ENCODE measurements around the gene PLAC8.

Gene PLAC8, protein sequence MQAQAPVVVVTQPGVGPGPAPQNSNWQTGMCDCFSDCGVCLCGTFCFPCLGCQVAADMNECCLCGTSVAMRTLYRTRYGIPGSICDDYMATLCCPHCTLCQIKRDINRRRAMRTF

DNA sequence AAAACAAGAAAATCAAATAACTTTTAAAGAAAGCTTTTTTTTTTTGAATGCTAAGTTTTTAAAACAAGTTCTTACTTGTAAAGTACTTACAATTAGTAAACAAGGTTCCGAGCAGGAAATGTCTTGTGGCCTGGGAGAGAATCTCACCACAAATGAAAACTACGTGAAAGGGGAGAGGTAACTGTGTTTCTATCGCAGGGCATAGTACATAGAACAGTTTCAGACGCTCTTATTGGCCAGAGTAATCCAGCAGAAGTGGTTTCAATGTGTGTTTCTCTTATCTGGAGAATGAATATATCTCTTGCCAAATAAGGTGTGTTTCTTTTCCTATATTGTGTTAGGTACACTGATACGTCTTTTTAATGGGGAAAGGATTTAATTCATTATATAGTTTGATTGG is at the start of gene PLAC8:
TSS of gene PLAC8 (minus strand) at position 154 of the 400 bp plus-strand sequence. CDS start 6,808 bp downstream, outside the sequence.
- DNase-seq (ENCODE audit: low read depth), result no peak

DNA sequence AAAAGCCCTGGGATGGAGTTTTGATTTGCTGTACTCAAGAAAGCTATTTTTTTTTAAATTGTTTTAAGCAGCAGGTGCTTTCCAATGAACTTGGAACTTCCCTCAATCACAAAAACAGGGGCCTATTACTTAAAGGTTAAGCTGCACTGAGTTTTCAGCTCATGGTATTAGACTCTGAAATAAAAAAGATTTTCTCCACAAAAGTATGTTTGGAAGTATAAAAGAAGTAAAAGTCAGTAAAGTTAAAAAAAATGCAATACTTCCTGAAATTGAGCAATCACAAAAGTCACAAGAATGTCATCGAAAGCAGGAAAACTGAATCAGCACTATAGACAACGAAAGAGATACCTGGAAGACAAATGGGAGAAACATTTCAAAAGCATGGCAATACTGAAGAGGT is 38.9 kb upstream of the PLAC8 start:
- DNase-seq (ENCODE audit: low read depth), result no peak

DNA sequence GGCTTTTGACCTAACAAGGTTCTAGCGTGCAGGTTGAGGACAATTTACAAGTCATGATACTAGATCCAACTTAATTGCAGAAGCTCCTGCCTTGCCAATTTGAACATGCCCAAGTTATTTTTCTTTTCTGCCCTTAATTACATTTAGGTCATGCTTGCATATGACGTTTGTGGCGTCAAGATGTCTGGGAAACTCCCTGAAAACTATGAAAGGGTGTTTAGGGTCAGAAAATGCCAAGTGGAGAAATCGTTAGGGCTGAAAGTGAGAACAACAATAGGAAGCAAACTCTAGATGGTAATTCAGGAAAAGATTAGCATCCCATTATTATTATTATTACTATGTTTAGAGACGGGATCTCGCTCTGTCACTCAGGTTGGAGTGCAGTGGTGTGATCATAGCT is 38.2 kb upstream of the PLAC8 start:
- no peak for DNase-seq (ENCODE audit: low read depth)

- DNase-seq (ENCODE audit: low read depth), result no peak
Observed at GRCh38 chr4:83151651-83152050, 37.1 kb upstream of the PLAC8 start.

- DNase-seq (ENCODE audit: low read depth), result no peak
Observed at GRCh38 chr4:83150653-83151330, 36.3 kb upstream of the PLAC8 start.

DNA sequence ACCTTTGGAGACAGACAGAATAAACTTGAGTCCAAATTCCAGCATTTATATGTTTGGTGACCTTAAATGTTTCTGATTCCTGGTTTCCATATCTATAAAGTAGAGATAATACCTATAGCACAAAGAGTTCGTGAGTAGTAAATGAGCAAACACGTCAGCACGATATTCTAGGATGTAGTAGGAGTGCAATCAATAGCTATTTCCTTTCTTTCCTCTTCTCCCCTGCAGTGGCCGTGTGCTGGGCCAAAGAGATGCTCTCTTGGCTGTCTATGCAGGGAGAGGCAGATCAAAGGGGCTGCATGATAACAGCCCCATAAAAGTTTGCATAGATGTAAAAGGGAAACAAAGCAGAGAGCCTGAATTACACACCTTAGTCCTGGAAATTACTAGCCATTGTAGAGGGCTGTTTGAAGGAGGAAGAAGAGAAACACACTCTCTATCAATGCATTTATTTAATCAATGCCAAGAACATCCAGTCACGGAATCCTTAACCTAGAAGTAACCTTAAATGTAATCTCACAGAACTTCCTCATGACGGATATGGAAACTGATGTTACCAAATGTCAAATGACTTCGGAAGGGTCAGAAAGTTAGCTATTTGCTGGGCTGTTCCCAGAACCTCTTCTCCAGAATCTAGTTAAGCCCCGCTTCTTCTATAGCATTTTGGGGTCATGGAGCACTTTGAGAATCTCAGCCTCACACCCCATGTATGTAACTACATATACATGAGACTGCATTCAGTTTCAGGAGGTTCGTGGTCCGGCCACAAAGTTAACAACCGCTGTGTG is 35.5 kb upstream of the PLAC8 start:
- DNase-seq (ENCODE audit: low read depth), result no peak

GRCh38 chr4:83146841-83147240 is 32.3 kb upstream of the PLAC8 start:
- no peak for DNase-seq (ENCODE audit: low read depth)

DNA sequence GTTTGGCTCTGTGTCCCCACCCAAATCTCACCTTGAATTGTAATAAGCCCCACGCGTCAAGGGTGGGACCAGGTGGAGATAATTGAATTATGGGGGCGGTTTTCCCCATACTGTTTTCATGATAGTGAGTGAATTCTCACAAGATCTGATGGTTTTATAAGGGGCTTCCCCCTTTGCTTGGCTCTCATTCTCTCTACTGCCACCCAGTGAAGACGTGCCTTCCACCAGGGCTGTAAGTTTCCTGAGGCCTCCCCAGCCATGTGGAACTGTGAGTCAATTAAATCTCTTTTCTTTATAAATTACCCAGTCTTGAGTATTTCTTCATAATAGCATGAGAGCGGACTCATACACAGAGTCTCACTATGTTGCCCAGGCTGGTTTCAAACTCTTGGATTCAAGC is 31.2 kb upstream of the PLAC8 start:
- peak; percentile 4 for DNase-seq (ENCODE audit: low read depth)

GRCh38 chr4:83139514-83140156 is 25.1 kb upstream of the PLAC8 start:
- no peak for DNase-seq (ENCODE audit: low read depth)

GRCh38 chr4:83138946-83139345 is 24.4 kb upstream of the PLAC8 start:
- DNase-seq (ENCODE audit: low read depth), result no peak

DNA sequence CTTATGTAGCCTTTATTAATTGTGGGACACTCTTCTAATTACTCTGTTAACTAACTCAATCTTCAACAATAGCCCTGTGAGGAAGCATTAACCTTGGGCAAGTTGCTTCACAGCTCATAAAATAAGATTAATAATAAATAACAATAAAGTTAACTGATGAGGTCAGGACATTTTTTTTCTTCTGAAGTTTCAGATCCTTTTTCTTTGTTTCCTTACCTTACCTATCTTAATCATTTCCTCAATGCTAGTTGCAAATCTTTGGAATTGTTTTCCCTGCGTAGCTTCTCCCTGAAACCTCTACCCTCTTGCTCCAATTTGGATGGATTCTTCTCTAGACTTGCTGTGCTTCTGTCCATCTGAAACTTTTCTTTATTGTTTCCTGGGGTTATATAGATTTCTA is 17.5 kb upstream of the PLAC8 start:
- no peak for DNase-seq (ENCODE audit: low read depth)

GRCh38 chr4:83129264-83129663 is 14.7 kb upstream of the PLAC8 start:
- no peak for DNase-seq (ENCODE audit: low read depth)

DNA sequence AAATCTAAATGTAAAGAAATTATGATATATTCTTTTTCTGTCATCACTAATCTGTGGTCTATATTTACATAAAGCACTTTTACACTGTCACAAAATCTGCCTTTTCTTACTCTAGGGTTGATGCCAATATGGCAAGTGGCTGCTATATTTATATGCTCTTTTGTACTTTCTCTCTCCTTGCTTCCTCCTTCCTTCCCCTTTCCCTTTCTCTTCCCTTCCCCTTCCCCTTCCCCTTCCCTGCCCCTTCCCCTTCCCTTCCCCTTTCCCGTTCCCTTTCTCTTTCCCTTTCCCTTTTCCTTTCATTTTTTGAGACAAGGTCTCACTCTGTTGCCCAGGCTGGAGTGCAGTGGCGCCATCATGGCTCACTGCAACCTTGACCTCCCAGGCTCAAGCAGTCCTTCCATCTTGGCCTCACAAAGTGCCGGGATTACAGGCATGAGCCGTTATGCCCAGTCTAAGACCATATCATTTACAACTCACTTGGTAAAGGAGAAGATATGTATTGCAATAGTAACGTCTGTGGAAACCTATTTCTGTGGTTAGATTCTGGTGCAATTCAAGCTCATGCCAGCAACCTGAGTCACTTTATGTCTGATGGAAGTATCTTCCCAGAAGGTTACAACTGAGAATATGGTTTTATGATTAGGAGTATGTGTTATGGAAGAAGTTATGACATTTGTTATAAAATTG is 13.9 kb upstream of the PLAC8 start:
- no peak for DNase-seq (ENCODE audit: low read depth)

DNA sequence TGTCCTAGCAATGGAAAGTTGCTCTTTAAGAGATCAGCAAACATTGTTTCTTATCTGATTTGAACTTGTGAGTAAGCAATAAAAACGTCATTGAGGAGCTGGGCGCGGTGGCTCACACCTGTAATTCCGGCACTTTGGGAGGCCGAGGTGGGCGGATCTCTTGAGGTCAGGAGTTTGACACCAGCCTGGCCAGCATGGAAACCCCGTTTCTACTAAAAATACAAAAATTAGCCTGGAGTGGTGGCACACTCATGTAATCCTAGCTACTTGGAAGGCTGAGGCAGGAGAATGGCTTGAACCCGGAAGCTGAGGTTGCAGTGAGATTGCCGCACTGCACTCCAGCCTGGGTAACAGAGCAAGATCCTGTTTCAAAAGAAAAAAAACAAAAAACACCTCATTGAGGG is 11.2 kb upstream of the PLAC8 start:
- DNase-seq (ENCODE audit: low read depth), result no peak

DNA sequence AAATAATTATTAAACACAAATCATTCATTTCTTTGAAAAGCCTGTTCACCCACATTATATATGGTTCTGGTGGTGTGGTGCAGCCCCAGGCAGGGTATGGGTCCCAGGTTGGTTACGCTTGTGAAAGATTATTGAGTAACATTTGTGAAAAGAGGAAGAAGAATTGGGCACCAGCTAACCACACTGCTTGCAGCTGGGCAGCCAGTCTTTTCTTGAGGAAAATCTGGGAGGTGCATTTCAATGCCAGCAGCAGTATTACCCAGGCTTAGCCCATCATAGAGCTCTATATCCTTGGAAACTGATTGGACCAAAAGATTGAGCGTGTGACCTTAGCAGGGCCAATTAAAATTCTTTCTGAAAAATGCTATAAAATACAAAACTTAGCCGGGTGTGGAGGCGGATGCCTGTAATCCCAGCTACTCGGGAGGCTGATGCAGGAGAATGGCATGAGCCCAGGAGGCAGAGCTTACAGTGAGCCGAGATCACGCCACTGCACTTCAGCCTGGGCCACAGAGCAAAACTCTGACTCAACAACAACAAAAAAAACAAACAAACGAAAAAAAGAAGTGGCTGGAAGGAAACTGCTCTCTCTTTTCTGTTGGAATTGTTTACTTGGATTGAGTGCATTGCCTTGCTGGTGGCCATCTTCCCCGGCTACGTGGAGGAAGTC is 9.7 kb upstream of the PLAC8 start:
- DNase-seq (ENCODE audit: low read depth), result no peak

- no peak for DNase-seq (ENCODE audit: low read depth)
Observed at GRCh38 chr4:83121246-83121645, 6.7 kb upstream of the PLAC8 start.

GRCh38 chr4:83118869-83119268 is 4.3 kb upstream of the PLAC8 start:
- no peak for DNase-seq (ENCODE audit: low read depth)

GRCh38 chr4:83115656-83116285 is 1.2 kb upstream of the PLAC8 start:
- no peak for DNase-seq (ENCODE audit: low read depth)

GRCh38 chr4:83115000-83115399 is 471 bp upstream of the PLAC8 start:
- DNase-seq (ENCODE audit: low read depth), result no peak

DNA sequence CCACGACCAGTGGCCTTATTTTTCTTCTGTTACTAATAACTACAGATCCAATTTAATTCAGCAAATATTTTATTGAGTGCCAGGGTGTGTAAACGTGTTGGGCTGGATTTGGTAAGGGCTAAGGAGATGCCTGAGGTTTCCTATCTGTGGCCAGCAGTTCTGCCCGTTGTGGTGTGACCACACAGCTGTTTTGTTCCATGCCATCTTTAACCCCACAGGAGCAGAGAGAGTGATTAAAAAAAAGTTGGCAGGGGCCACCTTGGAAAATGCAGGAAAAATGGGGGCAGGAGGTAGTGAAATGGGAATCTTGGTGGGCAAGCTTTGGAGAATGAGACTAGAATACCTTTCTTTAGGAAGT is 1.1 kb downstream of the PLAC8 start:
- no peak for DNase-seq (ENCODE audit: low read depth)

- DNase-seq (ENCODE audit: low read depth), result no peak
Observed at GRCh38 chr4:83112678-83113428, 1.7 kb downstream of the PLAC8 start.

Data from activated T-cell treated with anti-CD3 and anti-CD28 coated beads for 24 hours (primary cell).